ENCODE measurements around the gene SIRT5.
A peak's percentile ranks its signal among the peaks of the same experiment; 100 is the strongest.

Gene SIRT5

GRCh38 chr6:13572240-13572639, 2.2 kb upstream of the SIRT5 start:
- H3K4me1 ChIP-seq (ENCODE audit: control insufficient read depth, insufficient read depth, low read length), result peaks cover 7% of the 10 kb centered on the region
- no peak overlapping the region for H3K9ac ChIP-seq (ENCODE audit: low read depth, low read length)
- H3K36me3 ChIP-seq (ENCODE audit: control insufficient read depth, insufficient read depth, low read length), result no peaks in the 10 kb centered on the region
- no peak overlapping the region for H3K27ac ChIP-seq (ENCODE audit: low read depth, low read length)
- no peaks in the 10 kb centered on the region for H3K9me3 ChIP-seq (ENCODE audit: control insufficient read depth, insufficient read depth, low read length)
- H3K4me3 ChIP-seq (ENCODE audit: low read depth, low read length), result no peak overlapping the region
- H3K27me3 ChIP-seq (ENCODE audit: control insufficient read depth, insufficient read depth, low read length), result no peaks in the 10 kb centered on the region

DNA sequence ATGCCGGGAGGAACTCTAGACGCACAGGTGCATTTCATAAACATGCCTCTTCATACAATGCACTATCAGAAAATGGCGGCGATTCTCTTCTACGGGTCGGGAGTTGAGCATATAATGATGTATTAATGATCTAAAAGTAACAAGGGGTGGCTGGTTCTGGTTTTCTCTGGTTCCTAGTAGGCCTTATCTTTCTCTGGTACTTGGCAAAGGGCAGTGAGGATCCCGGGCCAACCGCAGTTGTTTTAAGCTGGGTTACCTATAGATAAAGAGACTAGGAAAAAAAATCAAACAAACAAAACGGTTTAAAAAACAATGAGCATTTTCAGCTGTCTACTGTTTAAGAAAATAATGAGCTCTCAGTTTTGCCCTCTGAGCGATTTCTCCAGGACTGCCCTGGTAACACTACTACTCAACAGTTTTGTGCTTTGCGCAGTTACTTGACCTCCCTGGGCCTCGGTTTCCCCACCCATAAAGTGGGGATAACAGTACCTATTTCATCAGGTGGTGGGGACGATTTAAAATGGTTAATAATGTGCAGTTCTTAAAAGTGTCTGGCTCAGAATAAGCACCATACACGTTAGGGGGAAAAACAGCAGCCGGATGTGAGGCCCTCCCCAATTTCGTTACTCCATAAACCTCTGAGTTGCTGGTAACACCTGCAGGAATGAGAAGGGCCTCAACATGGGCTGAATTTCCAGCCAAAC, 1.3 kb upstream of the SIRT5 start:
- Histone ChIP-seq H3K4me3 (ENCODE audit: low read depth, low read length) (peak overlapping the region; percentile 80), H3K9ac (ENCODE audit: low read depth, low read length) (peak overlapping the region; percentile 71), H3K27me3 (ENCODE audit: control insufficient read depth, insufficient read depth, low read length) (no peaks in the 10 kb centered on the region), H3K27ac (ENCODE audit: low read depth, low read length) (peak overlapping the region; percentile 98), H3K9me3 (ENCODE audit: control insufficient read depth, insufficient read depth, low read length) (no peaks in the 10 kb centered on the region), H3K4me1 (ENCODE audit: control insufficient read depth, insufficient read depth, low read length) (peaks cover 7% of the 10 kb centered on the region), H3K36me3 (ENCODE audit: control insufficient read depth, insufficient read depth, low read length) (no peaks in the 10 kb centered on the region)

DNA sequence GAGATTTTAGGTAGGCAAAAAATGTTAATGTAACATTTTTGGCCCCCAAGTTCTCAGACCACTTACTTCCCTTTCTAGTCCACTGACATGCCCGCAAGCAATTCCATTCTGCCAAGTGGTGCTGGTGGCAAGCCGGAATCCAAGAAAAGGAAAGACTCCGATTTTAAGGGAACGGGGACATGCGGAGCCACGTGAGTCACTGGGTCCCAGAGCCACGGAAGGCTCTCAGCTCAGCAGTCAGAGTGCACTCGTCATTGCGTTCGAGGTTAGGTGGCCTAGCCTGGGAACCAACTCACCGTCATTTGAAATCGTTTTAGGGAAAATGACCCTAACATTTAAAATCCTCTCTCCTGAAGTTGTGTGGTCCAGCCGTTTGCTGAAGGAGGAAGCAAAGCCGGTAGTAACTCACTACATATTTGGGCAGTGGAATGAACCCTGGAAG, 711 bp upstream of the SIRT5 start:
- peak overlapping the region; percentile 71 for H3K9ac ChIP-seq (ENCODE audit: low read depth, low read length)
- H3K27ac ChIP-seq (ENCODE audit: low read depth, low read length), result peak overlapping the region; percentile 98
- no peaks in the 10 kb centered on the region for H3K27me3 ChIP-seq (ENCODE audit: control insufficient read depth, insufficient read depth, low read length)
- no peaks in the 10 kb centered on the region for H3K9me3 ChIP-seq (ENCODE audit: control insufficient read depth, insufficient read depth, low read length)
- peak overlapping the region; percentile 80 for H3K4me3 ChIP-seq (ENCODE audit: low read depth, low read length)
- no peaks in the 10 kb centered on the region for H3K36me3 ChIP-seq (ENCODE audit: control insufficient read depth, insufficient read depth, low read length)
- H3K4me1 ChIP-seq (ENCODE audit: control insufficient read depth, insufficient read depth, low read length), result peaks cover 7% of the 10 kb centered on the region

DNA sequence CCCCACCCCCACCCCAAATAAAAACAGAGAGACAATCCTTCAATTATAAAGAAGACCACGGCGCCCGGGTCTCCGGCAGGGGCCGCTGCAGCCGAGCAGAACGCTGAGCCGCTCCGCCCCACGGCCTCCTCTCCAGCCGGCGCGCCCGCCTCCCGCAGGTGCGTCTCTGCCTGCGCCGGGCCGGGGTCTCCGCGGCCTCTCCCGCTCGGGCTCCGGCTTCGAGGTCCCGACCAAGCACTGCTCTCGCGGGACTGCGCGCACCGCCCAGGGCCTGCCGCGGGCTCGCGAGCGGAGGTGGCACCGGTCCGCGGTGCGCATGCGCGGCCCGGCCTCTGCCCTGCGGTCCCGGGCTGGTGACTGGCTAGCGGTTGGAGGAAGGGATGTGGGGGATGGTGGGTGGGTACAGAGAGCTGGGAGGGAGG, 241 bp upstream of the SIRT5 start:
- Histone ChIP-seq H3K9ac (ENCODE audit: low read depth, low read length) (peak overlapping the region; percentile 77; the same call in 1 of the 2 replicates), H3K9me3 (ENCODE audit: control insufficient read depth, insufficient read depth, low read length) (no peaks in the 10 kb centered on the region), H3K27ac (ENCODE audit: low read depth, low read length) (peak overlapping the region; percentile 98), H3K4me3 (ENCODE audit: low read depth, low read length) (peak overlapping the region; percentile 80), H3K4me1 (ENCODE audit: control insufficient read depth, insufficient read depth, low read length) (peaks cover 7% of the 10 kb centered on the region), H3K27me3 (ENCODE audit: control insufficient read depth, insufficient read depth, low read length) (no peaks in the 10 kb centered on the region), H3K36me3 (ENCODE audit: control insufficient read depth, insufficient read depth, low read length) (no peaks in the 10 kb centered on the region)

GRCh38 chr6:13575377-13575775, 975 bp downstream of the SIRT5 start:
- Histone ChIP-seq H3K27me3 (ENCODE audit: control insufficient read depth, insufficient read depth, low read length) (no peaks in the 10 kb centered on the region), H3K27ac (ENCODE audit: low read depth, low read length) (peak overlapping the region; percentile 98), H3K4me3 (ENCODE audit: low read depth, low read length) (peak overlapping the region; percentile 80), H3K4me1 (ENCODE audit: control insufficient read depth, insufficient read depth, low read length) (peaks cover 7% of the 10 kb centered on the region), H3K36me3 (ENCODE audit: control insufficient read depth, insufficient read depth, low read length) (0 out of 2 replicates have a peak, but pooled peaks cover 8% of the 10 kb centered on the region), H3K9me3 (ENCODE audit: control insufficient read depth, insufficient read depth, low read length) (no peaks in the 10 kb centered on the region), H3K9ac (ENCODE audit: low read depth, low read length) (no peak overlapping the region)

GRCh38 chr6:13576017-13576416, 1.6 kb downstream of the SIRT5 start:
- Histone ChIP-seq H3K4me3 (ENCODE audit: low read depth, low read length) (no peak overlapping the region), H3K27me3 (ENCODE audit: control insufficient read depth, insufficient read depth, low read length) (no peaks in the 10 kb centered on the region), H3K4me1 (ENCODE audit: control insufficient read depth, insufficient read depth, low read length) (peaks cover 7% of the 10 kb centered on the region), H3K36me3 (ENCODE audit: control insufficient read depth, insufficient read depth, low read length) (peaks cover 10% of the 10 kb centered on the region; the same call in 1 of the 2 replicates), H3K9me3 (ENCODE audit: control insufficient read depth, insufficient read depth, low read length) (no peaks in the 10 kb centered on the region), H3K9ac (ENCODE audit: low read depth, low read length) (no peak overlapping the region), H3K27ac (ENCODE audit: low read depth, low read length) (no peak overlapping the region)

DNA sequence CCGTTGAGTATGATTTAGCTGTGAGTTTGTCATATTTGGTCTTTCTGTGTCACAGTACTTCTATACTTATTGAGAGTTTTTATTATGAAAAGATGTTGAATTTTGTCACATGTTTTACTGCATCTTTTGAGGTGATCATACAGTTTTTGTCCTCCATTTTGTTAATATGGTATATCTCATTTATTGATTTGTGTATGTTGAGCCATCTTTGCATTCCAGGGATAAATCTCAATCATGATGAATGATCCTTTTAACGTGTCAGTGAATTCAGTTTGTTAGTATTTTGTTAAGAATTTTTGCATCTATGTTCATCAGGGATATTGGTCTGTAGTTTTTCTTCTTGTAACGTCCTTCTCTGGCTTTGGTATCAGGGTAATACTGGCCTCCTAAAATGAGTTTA, 3.5 kb downstream of the SIRT5 start:
- no peak overlapping the region for H3K27ac ChIP-seq (ENCODE audit: low read depth, low read length)
- H3K4me1 ChIP-seq (ENCODE audit: control insufficient read depth, insufficient read depth, low read length), result peaks cover 7% of the 10 kb centered on the region

GRCh38 chr6:13579911-13580310, 5.5 kb downstream of the SIRT5 start:
- peaks cover 20% of the 10 kb centered on the region for H3K36me3 ChIP-seq (ENCODE audit: control insufficient read depth, insufficient read depth, low read length)
- no peak overlapping the region for H3K4me3 ChIP-seq (ENCODE audit: low read depth, low read length)
- no peak overlapping the region for H3K27ac ChIP-seq (ENCODE audit: low read depth, low read length)
- no peaks in the 10 kb centered on the region for H3K9me3 ChIP-seq (ENCODE audit: control insufficient read depth, insufficient read depth, low read length)
- H3K27me3 ChIP-seq (ENCODE audit: control insufficient read depth, insufficient read depth, low read length), result no peaks in the 10 kb centered on the region
- no peaks in the 10 kb centered on the region; the same call in 1 of the 2 replicates for H3K4me1 ChIP-seq (ENCODE audit: control insufficient read depth, insufficient read depth, low read length)
- no peak overlapping the region for H3K9ac ChIP-seq (ENCODE audit: low read depth, low read length)

More for the DNA sequence above, 3.5 kb downstream of the SIRT5 start:
- Histone ChIP-seq H3K4me3 (ENCODE audit: low read depth, low read length) (no peak overlapping the region), H3K9ac (ENCODE audit: low read depth, low read length) (no peak overlapping the region), H3K27me3 (ENCODE audit: control insufficient read depth, insufficient read depth, low read length) (no peaks in the 10 kb centered on the region), H3K9me3 (ENCODE audit: control insufficient read depth, insufficient read depth, low read length) (no peaks in the 10 kb centered on the region), H3K36me3 (ENCODE audit: control insufficient read depth, insufficient read depth, low read length) (peaks cover 18% of the 10 kb centered on the region)

DNA sequence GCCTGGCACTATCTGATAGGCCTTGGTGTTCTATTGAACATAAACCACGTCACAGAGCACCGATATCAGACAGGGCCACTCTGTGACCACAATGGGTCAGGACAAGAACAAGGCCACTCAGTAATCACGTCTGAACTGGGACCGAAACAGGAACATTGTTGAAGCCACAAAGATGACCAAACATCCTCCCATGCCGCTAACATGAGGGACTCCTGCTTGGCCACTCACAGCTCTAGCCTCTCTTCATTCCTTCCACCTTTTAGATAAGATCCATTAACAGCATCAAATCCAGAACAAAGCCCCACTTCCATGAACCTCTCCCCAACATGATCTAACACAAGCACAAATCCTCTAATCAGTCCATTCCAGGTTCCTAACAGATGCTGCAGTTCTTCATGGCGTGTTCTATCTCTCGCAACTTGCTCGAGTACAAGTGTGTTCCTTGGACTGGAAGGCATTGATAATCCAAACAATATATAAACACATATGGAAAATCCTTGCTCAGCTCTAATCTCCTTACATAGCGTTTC, 7.4 kb downstream of the SIRT5 start:
- Histone ChIP-seq H3K9me3 (ENCODE audit: control insufficient read depth, insufficient read depth, low read length) (no peaks in the 10 kb centered on the region), H3K4me1 (ENCODE audit: control insufficient read depth, insufficient read depth, low read length) (no peaks in the 10 kb centered on the region), H3K4me3 (ENCODE audit: low read depth, low read length) (no peak overlapping the region), H3K9ac (ENCODE audit: low read depth, low read length) (no peak overlapping the region), H3K36me3 (ENCODE audit: control insufficient read depth, insufficient read depth, low read length) (peaks cover 23% of the 10 kb centered on the region), H3K27me3 (ENCODE audit: control insufficient read depth, insufficient read depth, low read length) (no peaks in the 10 kb centered on the region), H3K27ac (ENCODE audit: low read depth, low read length) (no peak overlapping the region)

- no peaks in the 10 kb centered on the region for H3K9me3 ChIP-seq (ENCODE audit: control insufficient read depth, insufficient read depth, low read length)
- H3K9ac ChIP-seq (ENCODE audit: low read depth, low read length), result no peak overlapping the region
- no peaks in the 10 kb centered on the region for H3K27me3 ChIP-seq (ENCODE audit: control insufficient read depth, insufficient read depth, low read length)
- H3K4me3 ChIP-seq (ENCODE audit: low read depth, low read length), result no peak overlapping the region
- H3K36me3 ChIP-seq (ENCODE audit: control insufficient read depth, insufficient read depth, low read length), result peaks cover 37% of the 10 kb centered on the region
- H3K27ac ChIP-seq (ENCODE audit: low read depth, low read length), result no peak overlapping the region
- H3K4me1 ChIP-seq (ENCODE audit: control insufficient read depth, insufficient read depth, low read length), result no peaks in the 10 kb centered on the region
These were observed 12.5 kb downstream of the SIRT5 start for GRCh38 chr6:13586603-13587542.

Measured in HUES48 (cell line).